ENCODE data around the gene EIF4A2.
A peak's percentile ranks its signal among the peaks of the same experiment; 100 is the strongest.

Gene EIF4A2

DNA sequence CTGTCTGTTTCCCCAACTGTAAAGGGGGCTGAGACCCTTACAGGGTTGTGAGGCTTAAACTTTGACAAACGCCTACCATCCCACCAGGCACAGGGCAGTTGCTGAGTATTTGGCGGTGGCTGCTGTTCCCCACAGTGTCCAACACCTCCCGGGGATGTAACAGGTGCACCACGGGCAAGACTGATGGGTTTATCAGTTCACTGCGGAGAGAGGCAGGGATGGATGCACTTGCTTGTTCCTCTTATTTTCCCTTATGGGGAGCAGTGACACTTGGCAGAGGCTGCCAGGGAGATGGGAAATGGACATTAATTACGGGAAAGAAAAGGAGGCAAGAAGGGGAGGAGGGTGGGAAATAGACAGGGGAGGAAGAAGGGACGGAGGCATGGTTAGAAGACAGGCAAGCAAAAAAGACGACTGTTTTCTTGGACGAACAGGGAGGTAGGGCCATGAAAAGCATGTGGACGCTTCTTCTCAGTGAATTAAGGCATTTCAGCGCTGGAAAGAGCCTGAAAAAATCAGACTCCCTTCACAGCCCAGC, 42.6 kb downstream of the EIF4A2 start:
- no peak for DNase-seq (ENCODE audit: low read depth, low spot score)
- in situ Hi-C loops (cut with HindIII; ENCODE audit: low sequenced_read_pairs): no loop called here
- no peak for TF ChIP-seq CTCF (IDR thresholded peaks at IDR 0.05; ENCODE audit: low read depth, low read length)
- H3K4me3 ChIP-seq (ENCODE audit: low read depth, low read length): no peak overlapping the region

DNA sequence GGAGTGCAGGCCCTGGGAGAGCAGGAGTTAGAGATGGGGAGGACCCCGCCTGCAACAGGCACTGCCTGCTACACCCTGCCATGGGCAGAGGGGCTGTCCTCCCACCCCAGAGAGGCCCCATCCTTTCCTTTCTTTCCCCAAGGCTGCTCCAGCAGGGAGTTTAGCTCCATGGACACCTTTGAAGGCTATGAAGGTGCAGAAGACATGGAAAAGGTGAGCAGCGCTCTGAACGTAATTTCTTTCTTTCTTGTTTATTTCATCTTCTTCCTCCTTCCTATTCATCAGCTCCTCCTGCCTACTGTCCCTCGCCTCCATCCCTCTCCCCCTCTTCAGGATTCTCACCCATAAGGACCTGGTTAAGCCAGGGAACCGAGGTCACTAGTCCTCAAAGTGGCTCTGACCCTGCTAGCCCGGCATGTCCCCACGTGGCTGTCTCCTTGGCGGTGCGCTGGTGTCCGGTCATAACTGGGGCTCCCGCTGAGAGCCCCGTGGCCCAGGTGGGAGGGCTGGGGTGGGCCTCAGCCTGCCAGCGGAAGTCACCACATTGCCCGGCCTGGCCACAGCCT, 43.1 kb downstream of the EIF4A2 start:
- in situ Hi-C loops (cut with HindIII; ENCODE audit: low sequenced_read_pairs): no loop called here
- DNase-seq (ENCODE audit: low read depth, low spot score): no peak
- TF ChIP-seq CTCF (IDR thresholded peaks at IDR 0.05; ENCODE audit: low read depth, low read length): no peak
- H3K4me3 ChIP-seq (ENCODE audit: low read depth, low read length): peak overlapping the region; percentile 48

DNA sequence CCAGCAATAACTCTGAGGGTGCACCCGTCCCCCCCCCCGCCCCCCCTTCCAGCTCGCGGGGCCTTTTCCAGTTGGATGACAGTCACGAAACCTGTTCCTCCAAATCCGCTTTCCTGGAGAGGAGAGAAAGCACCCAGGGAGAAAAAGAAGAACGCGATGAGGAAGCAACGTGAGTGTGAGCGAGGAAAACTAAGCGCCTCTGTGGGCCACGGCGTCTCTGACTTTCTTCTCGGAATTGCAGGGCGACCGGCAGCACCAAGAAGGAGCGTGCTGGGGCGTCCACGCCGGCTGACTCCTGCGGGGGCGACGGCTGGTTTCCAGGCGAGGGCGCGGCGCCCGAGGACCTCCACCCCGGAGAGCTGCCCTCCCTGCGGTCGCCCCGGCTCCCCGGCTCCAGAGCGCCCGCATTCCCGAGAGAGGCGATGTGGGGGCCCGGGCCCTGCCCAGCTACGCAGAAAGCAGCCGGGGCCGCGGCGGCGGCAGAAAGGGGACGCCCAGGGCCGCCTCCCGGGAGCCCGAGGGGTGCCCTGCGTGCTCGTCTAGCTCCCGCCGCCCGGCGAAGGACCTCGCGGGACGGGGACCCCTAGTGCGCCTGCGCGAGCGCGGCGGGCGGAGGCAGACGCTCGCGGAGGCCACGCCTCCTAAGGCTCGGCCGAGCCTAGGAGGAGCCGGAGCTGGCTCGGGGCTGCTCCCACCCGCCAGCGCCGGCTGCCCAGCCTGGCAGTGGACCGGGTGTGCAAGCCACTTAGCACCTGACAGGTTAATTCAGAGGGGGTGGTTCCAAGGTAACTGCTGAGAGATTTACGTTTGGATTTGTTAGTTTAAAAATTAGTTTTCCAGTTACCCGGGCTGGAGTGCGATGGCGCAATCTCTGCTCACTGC, 43.8 kb downstream of the EIF4A2 start:
- peak; percentile 76 for DNase-seq (ENCODE audit: low read depth, low spot score)
- no peak for TF ChIP-seq CTCF (IDR thresholded peaks at IDR 0.05; ENCODE audit: low read depth, low read length)
- peak overlapping the region; percentile 48 for H3K4me3 ChIP-seq (ENCODE audit: low read depth, low read length)
- in situ Hi-C loops (cut with HindIII; ENCODE audit: low sequenced_read_pairs): no loop called here

- DNase-seq (ENCODE audit: low read depth, low spot score): no peak
- no peak overlapping the region for H3K4me3 ChIP-seq (ENCODE audit: low read depth, low read length)
- no peak for TF ChIP-seq CTCF (IDR thresholded peaks at IDR 0.05; ENCODE audit: low read depth, low read length)
- in situ Hi-C loops (cut with HindIII; ENCODE audit: low sequenced_read_pairs): no loop called here
Observed at GRCh38 chr3:186828340-186828739, 45.0 kb downstream of the EIF4A2 start.

DNA sequence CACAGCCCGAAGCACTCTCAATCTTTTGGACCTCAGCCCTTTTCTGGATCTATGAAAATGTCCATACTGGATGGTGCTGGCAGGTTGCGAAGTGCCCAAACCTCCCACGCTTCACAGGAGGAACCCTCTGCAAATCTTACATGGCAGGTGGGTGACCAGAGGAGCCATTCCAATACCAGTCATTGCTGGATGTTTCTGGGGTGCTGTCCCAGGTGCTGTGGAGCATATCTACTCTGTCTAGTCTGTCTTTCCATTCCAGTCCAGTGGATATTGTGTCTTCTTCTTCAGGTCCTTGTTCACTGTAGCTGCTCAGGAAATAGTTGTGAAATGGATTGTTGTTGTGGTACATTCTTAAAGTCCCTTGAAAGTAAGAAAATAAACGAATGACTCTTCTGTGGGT, 48.4 kb downstream of the EIF4A2 start:
- no peak for TF ChIP-seq CTCF (IDR thresholded peaks at IDR 0.05; ENCODE audit: low read depth, low read length)
- DNase-seq (ENCODE audit: low read depth, low spot score): no peak
- H3K4me3 ChIP-seq (ENCODE audit: low read depth, low read length): no peak overlapping the region
- in situ Hi-C loops (cut with HindIII; ENCODE audit: low sequenced_read_pairs): no loop called here

- no peak for DNase-seq (ENCODE audit: low read depth, low spot score)
- no peak overlapping the region for H3K4me3 ChIP-seq (ENCODE audit: low read depth, low read length)
- in situ Hi-C loops (cut with HindIII; ENCODE audit: low sequenced_read_pairs): no loop called here
- no peak for TF ChIP-seq CTCF (IDR thresholded peaks at IDR 0.05; ENCODE audit: low read depth, low read length)
Observed at GRCh38 chr3:186832276-186832675, 48.9 kb downstream of the EIF4A2 start.
